Measurements from ENCODE around the gene PRICKLE2. TPM values are rescaled to one million over a fixed set of nuclear protein-coding genes. Genes with fewer than 3 reads are reported as not detected.

The PRICKLE2 gene
- total and polyA plus RNA-seq, 2 experiments from 2014 or later = 1.1 to 12.5 TPM

GRCh38 chr3:64221571-64222257 lies 3.6 kb downstream of the PRICKLE2 start:
- Histone ChIP-seq H3K79me2 (replicated peaks; ENCODE audit: insufficient read depth) (no peaks in the 10 kb centered on the region), H3F3A (replicated peaks; ENCODE audit: low read depth) (no peaks in the 10 kb centered on the region), H3K4me2 (no peak overlapping the region), H3K27me3 (ENCODE audit: insufficient read depth) (peaks cover 36% of the 10 kb centered on the region), H3K36me3 (ENCODE audit: insufficient read depth) (no peaks in the 10 kb centered on the region), H2AFZ (no peak overlapping the region), H3K4me1 (ENCODE audit: insufficient read depth) (peaks cover 56% of the 10 kb centered on the region), H4K20me1 (replicated peaks; ENCODE audit: insufficient read depth) (no peaks in the 10 kb centered on the region), H3K9me2 (ENCODE audit: insufficient read depth) (no peaks in the 10 kb centered on the region), H3K27ac (ENCODE audit: low read depth) (no peak overlapping the region), H3K4me3 (no peak overlapping the region)
- Mint-ChIP-seq H3K4me3 (no peak overlapping the region), H3K27me3 (ENCODE audit: insufficient read depth, low read depth, poor library complexity) (peaks cover 23% of the 10 kb centered on the region), H3K36me3 (ENCODE audit: low read depth) (no peaks in the 10 kb centered on the region), H3K9me3 (no peaks in the 10 kb centered on the region), H3K4me1 (peaks cover 78% of the 10 kb centered on the region), H3K27ac (no peak overlapping the region)
- DNase-seq (ENCODE audit: low spot score) (no peak), ATAC-seq (no peak)
- TF ChIP-seq, protein P1, sequence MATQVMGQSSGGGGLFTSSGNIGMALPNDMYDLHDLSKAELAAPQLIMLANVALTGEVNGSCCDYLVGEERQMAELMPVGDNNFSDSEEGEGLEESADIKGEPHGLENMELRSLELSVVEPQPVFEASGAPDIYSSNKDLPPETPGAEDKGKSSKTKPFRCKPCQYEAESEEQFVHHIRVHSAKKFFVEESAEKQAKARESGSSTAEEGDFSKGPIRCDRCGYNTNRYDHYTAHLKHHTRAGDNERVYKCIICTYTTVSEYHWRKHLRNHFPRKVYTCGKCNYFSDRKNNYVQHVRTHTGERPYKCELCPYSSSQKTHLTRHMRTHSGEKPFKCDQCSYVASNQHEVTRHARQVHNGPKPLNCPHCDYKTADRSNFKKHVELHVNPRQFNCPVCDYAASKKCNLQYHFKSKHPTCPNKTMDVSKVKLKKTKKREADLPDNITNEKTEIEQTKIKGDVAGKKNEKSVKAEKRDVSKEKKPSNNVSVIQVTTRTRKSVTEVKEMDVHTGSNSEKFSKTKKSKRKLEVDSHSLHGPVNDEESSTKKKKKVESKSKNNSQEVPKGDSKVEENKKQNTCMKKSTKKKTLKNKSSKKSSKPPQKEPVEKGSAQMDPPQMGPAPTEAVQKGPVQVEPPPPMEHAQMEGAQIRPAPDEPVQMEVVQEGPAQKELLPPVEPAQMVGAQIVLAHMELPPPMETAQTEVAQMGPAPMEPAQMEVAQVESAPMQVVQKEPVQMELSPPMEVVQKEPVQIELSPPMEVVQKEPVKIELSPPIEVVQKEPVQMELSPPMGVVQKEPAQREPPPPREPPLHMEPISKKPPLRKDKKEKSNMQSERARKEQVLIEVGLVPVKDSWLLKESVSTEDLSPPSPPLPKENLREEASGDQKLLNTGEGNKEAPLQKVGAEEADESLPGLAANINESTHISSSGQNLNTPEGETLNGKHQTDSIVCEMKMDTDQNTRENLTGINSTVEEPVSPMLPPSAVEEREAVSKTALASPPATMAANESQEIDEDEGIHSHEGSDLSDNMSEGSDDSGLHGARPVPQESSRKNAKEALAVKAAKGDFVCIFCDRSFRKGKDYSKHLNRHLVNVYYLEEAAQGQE (IDR thresholded peaks at IDR 0.05; ENCODE audit: unreplicated experiment) = no peak
- TF ChIP-seq, protein P2, sequence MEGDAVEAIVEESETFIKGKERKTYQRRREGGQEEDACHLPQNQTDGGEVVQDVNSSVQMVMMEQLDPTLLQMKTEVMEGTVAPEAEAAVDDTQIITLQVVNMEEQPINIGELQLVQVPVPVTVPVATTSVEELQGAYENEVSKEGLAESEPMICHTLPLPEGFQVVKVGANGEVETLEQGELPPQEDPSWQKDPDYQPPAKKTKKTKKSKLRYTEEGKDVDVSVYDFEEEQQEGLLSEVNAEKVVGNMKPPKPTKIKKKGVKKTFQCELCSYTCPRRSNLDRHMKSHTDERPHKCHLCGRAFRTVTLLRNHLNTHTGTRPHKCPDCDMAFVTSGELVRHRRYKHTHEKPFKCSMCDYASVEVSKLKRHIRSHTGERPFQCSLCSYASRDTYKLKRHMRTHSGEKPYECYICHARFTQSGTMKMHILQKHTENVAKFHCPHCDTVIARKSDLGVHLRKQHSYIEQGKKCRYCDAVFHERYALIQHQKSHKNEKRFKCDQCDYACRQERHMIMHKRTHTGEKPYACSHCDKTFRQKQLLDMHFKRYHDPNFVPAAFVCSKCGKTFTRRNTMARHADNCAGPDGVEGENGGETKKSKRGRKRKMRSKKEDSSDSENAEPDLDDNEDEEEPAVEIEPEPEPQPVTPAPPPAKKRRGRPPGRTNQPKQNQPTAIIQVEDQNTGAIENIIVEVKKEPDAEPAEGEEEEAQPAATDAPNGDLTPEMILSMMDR (conservative IDR thresholded peaks at IDR 0.05; ENCODE audit: low read depth in 2 of 2) = peak; percentile 11 to 23; a peak in 2 of 4 replicates

GRCh38 chr3:64220161-64220914 lies 4.9 kb downstream of the PRICKLE2 start:
- Histone ChIP-seq H3K27ac (ENCODE audit: low read depth) (no peak overlapping the region), H3F3A (replicated peaks; ENCODE audit: low read depth) (no peaks in the 10 kb centered on the region), H3K36me3 (ENCODE audit: insufficient read depth) (no peaks in the 10 kb centered on the region), H3K4me2 (no peak overlapping the region), H3K9me2 (ENCODE audit: insufficient read depth) (no peaks in the 10 kb centered on the region), H3K4me1 (ENCODE audit: insufficient read depth) (peaks cover 61% of the 10 kb centered on the region), H3K4me3 (no peak overlapping the region), H3K79me2 (replicated peaks; ENCODE audit: insufficient read depth) (no peaks in the 10 kb centered on the region), H4K20me1 (replicated peaks; ENCODE audit: insufficient read depth) (no peaks in the 10 kb centered on the region), H3K27me3 (ENCODE audit: insufficient read depth) (peaks cover 36% of the 10 kb centered on the region), H2AFZ (no peak overlapping the region)
- DNase-seq (ENCODE audit: low spot score) (no peak), ATAC-seq (no peak)
- H3K4me3 Mint-ChIP-seq = no peak overlapping the region
- no peak overlapping the region for H3K27ac Mint-ChIP-seq
- H3K9me3 Mint-ChIP-seq = no peaks in the 10 kb centered on the region
- H3K27me3 Mint-ChIP-seq (ENCODE audit: insufficient read depth, low read depth, poor library complexity) = peaks cover 23% of the 10 kb centered on the region
- H3K36me3 Mint-ChIP-seq (ENCODE audit: low read depth) = no peaks in the 10 kb centered on the region
- H3K4me1 Mint-ChIP-seq = peaks cover 77% of the 10 kb centered on the region
- TF ChIP-seq JUNB (IDR thresholded peaks at IDR 0.05; ENCODE audit: unreplicated experiment) = no peak
- no peak for TF ChIP-seq STAT1 (IDR thresholded peaks at IDR 0.05; ENCODE audit: unreplicated experiment)
- no peak for TF ChIP-seq ZNF114 (CRISPR knock-in tag; IDR thresholded peaks at IDR 0.05)
- no peak for TF ChIP-seq EZH2 (IDR thresholded peaks at IDR 0.05; ENCODE audit: low read depth, unreplicated experiment)
- TF ChIP-seq POLR2AphosphoS5 (IDR thresholded peaks at IDR 0.05; ENCODE audit: low read depth) = no peak
- TF ChIP-seq, protein P2 (conservative IDR thresholded peaks at IDR 0.05; ENCODE audit: low read depth in 2 of 2) = no peak
- no peak for TF ChIP-seq NANOG (IDR thresholded peaks at IDR 0.05; ENCODE audit: borderline replicate concordance)

All from GM23338 (cell line).